Endothelial cell of umbilical vein (primary cell): ENCODE data around the gene VPS45. TPM values are rescaled to one million over a fixed set of nuclear protein-coding genes. Genes with fewer than 3 reads are reported as not detected.

Experiments
- BruUV-seq: library from RNA; stranded (reverse); fragments of 400-500 nt; replicated peaks from 2 replicates; lab custom pipeline; 2021; lab: Mats Ljungman, UMichigan
- CTCF ChIA-PET: fragments of 300-600, 350-600 bp; sonication (Branson Sonifier 250); formaldehyde crosslinking; loops from one replicate; lab custom pipeline; 2021; ENCODE audit warnings: antibody characterized with exemption, inconsistent platforms; lab: Charles Lee
- POLR2A ChIA-PET: fragments of 300-600, 350-600 bp; sonication (Branson Sonifier 250); formaldehyde crosslinking; loops from one replicate; lab custom pipeline; 2021; ENCODE audit warnings: antibody characterized with exemption, inconsistent platforms; lab: Charles Lee
- DNase-seq: peaks from one replicate; pipeline ENCODE4 v3.0.0-alpha.2; 2011; ENCODE audit warnings: low read depth, low spot score
- FAIRE-seq: peaks from 2 replicates; lab custom pipeline; 2011; peaks lifted over from hg19 to GRCh38; lab: Jason Lieb, UNC
- H2AFZ ChIP-seq: 2 replicates; pipeline ENCODE4 v1.6.0; 2012; ENCODE audit warnings: low read depth, low read length, control low read depth, inconsistent platforms
- H3K27ac ChIP-seq: 2 replicates; pipeline ENCODE4 v1.5.1; 2011; ENCODE audit warnings: low read depth, mild to moderate bottlenecking, control low read depth, low read length, moderate library complexity; ENCODE audit not compliant: insufficient read depth
- H3K27me3 ChIP-seq, 2 experiments: 2 replicates each; pipeline versions ENCODE4 v1.6.0 to v1.6.1; 2011; ENCODE audit warnings: low read length in 2 of 2, mixed read lengths in 1 of 2; ENCODE audit not compliant: control insufficient read depth in 2 of 2, insufficient read depth in 2 of 2
- H3K36me3 ChIP-seq, 2 experiments: 2 replicates in 1 of 2; 3 replicates in 1 of 2; pipeline ENCODE4 v1.5.1; 2011; ENCODE audit warnings: low read length in 2 of 2, mild to moderate bottlenecking in 1 of 2, moderate library complexity in 1 of 2; ENCODE audit not compliant: control insufficient read depth in 2 of 2, insufficient read depth in 2 of 2; ENCODE audit errors: extremely low read depth in 1 of 2
- H3K4me1 ChIP-seq: 3 replicates; pipeline ENCODE4 v1.5.1; 2011; ENCODE audit warnings: mild to moderate bottlenecking, low read length; ENCODE audit not compliant: control insufficient read depth, insufficient read depth; ENCODE audit errors: extremely low read depth
- H3K4me2 ChIP-seq: 2 replicates; pipeline ENCODE4 v1.6.1; 2011; ENCODE audit warnings: low read length, control low read depth, mixed read lengths; ENCODE audit not compliant: insufficient read depth
- H3K4me3 ChIP-seq, 3 experiments: fragments of 200-600 bp in 1 of 3; sonication (generic), shearing (Covaris generic) in 1 of 3; replicated peaks in 1 of 3; 2 replicates each; pipeline ENCODE4 v1.5.1; 2011 to 2016; ENCODE audit warnings: control low read depth in 3 of 3, low read length in 3 of 3, mild to moderate bottlenecking in 2 of 3, inconsistent platforms in 1 of 3, low read depth in 1 of 3, moderate library complexity in 1 of 3; ENCODE audit not compliant: insufficient read depth in 1 of 3
- H3K79me2 ChIP-seq: 2 replicates; pipeline ENCODE4 v1.6.0; 2012; ENCODE audit warnings: low read length, inconsistent platforms; ENCODE audit not compliant: control insufficient read depth, insufficient read depth
- H3K9ac ChIP-seq: replicated peaks from 2 replicates; pipeline ENCODE3; 2011; ENCODE audit warnings: low read length, control low read depth; ENCODE audit not compliant: insufficient read depth; ENCODE audit errors: extremely low read depth
- H3K9me1 ChIP-seq: replicated peaks from 3 replicates; pipeline ENCODE4 v1.6.0; 2011; ENCODE audit warnings: mild to moderate bottlenecking, low read length; ENCODE audit not compliant: control insufficient read depth, insufficient read depth; ENCODE audit errors: extremely low read depth
- H3K9me3 ChIP-seq: replicated peaks from 2 replicates; pipeline ENCODE4 v1.5.1; 2012; ENCODE audit warnings: low read length, inconsistent platforms; ENCODE audit not compliant: control insufficient read depth, insufficient read depth
- H4K20me1 ChIP-seq: replicated peaks from 2 replicates; pipeline ENCODE3; 2011; ENCODE audit warnings: mild to moderate bottlenecking, low read length; ENCODE audit not compliant: control insufficient read depth, insufficient read depth; ENCODE audit errors: extremely low read depth
- EZH2 ChIP-seq: IDR thresholded peaks from 2 replicates; pipeline ENCODE4 v1.6.1; 2012; ENCODE audit warnings: borderline replicate concordance, low read depth, mild to moderate bottlenecking, moderate library complexity, low read length, inconsistent platforms; ENCODE audit not compliant: severe bottlenecking
- GATA2 ChIP-seq: IDR thresholded peaks from 2 replicates; pipeline ENCODE4 v1.7.0; 2011; ENCODE audit warnings: low read depth, mild to moderate bottlenecking, moderate library complexity, mixed read lengths, low read length; ENCODE audit not compliant: insufficient read length, insufficient read depth
- JUN ChIP-seq: IDR thresholded peaks from 2 replicates; pipeline ENCODE4 v1.6.1; 2011; ENCODE audit warnings: borderline replicate concordance, low read depth; ENCODE audit not compliant: insufficient read length, insufficient read depth
- MAX ChIP-seq: IDR thresholded peaks from 2 replicates; pipeline ENCODE4 v1.6.1; 2011; ENCODE audit not compliant: insufficient read depth, insufficient read length
- MYC ChIP-seq: IDR thresholded peaks from one replicate; pipeline ENCODE4 v1.6.1; 2011; ENCODE audit warnings: mild to moderate bottlenecking, low read depth, low read length
- POLR2A ChIP-seq: IDR thresholded peaks from 2 replicates; pipeline ENCODE4 v1.6.1; 2012; ENCODE audit warnings: low read depth, mild to moderate bottlenecking, control low read depth, low read length
- POLR2AphosphoS5 ChIP-seq: IDR thresholded peaks from 2 replicates; pipeline ENCODE4 v1.6.1; 2012; ENCODE audit warnings: low read depth, mild to moderate bottlenecking, control low read depth, low read length, moderate library complexity; ENCODE audit not compliant: insufficient read depth
- dilution Hi-C: fragments of 300-500 bp; cut with MboI; formaldehyde crosslinking; loops from one replicate; pipeline ENCODE4 v1.15.0; 2019; ENCODE audit warnings: low sequenced_read_pairs; ENCODE audit not compliant: extremely low pct_ligation_motif_present
- intact Hi-C: fragments of 100-400 bp; cut with micrococcal nuclease; formaldehyde crosslinking; loops from one replicate; pipeline ENCODE4 v1.10.0; 2022
- polyA plus RNA-seq, 4 experiments: library from polyadenylated mRNA; depleted of rRNA in 3 of 4; stranded (reverse) in 3 of 4; unstranded in 1 of 4; fragments of >200 nt; gene quantifications; 2 replicates each; pipeline versions ENCODE4 v1.2.1 to v1.2.3, GENCODE V29; 2011 to 2012; ENCODE audit warnings: missing spikeins in 1 of 4
- total RNA-seq: library from RNA; stranded (reverse); gene quantifications from 2 replicates; pipeline ENCODE4 v1.2.3, GENCODE V29; 2021

The VPS45 gene
- total and polyA plus RNA-seq, 2 donors (not counting 3 experiments of a cell fraction or from before 2014, with no cell fraction given), result 24.8 to 43.7 TPM

- Histone ChIP-seq H3K27me3 (no peaks in the 10 kb centered on the region), H3K27ac (peak overlapping the region; percentile 68), H3K4me1 (peaks cover 49% of the 10 kb centered on the region), H3K9ac (peak overlapping the region; percentile 40), H3K36me3 (peaks cover 28 to 32% of the 10 kb centered on the region in 2 experiments), H3K79me2 (peaks cover 2% of the 10 kb centered on the region), H4K20me1 (no peaks in the 10 kb centered on the region), H2AFZ (no peak overlapping the region), H3K4me3 (no peak overlapping the region), H3K4me2 (peak overlapping the region; percentile 1), H3K9me1 (no peaks in the 10 kb centered on the region), H3K9me3 (no peaks in the 10 kb centered on the region)
- no peak for FAIRE-seq
- ChIA-PET CTCF (interaction anchor here (0.6 to 2.7 kb wide), 6 partner anchors 9 to 272 kb away, joined by 3 to 21 read pairs (median 6); partner anchors contain the start of gene PLEKHO1), POLR2A (interaction anchor here (1.7 kb wide), 1 partner anchor 10 kb away, joined by 7 read pairs; the partner anchor contains the start of gene PLEKHO1)
- no TSS peak for BruUV-seq
- dilution Hi-C loops (no loop called here), intact Hi-C loops (loop anchor here (1.0 kb wide), 2 partner anchors 8 to 17 kb away; no protein-coding TSS in a partner anchor)
- TF ChIP-seq GATA2 (no peak), MYC (no peak), MAX (no peak), EZH2 (no peak), JUN (no peak), POLR2AphosphoS5 (no peak), POLR2A (no peak)
- no peak for DNase-seq
These were observed 92.0 kb downstream of the VPS45 start for GRCh38 chr1:150159550-150159949.
